Peyer's patch (tissue), 4 donors: Measurements from ENCODE around the gene PSMD1.

Experiments
- CTCF ChIP-seq, 6 experiments: fragments of 450-650 bp in 4 of 6; fragments of 200-600 bp in 2 of 6; sonication (generic) in 1 of 6; IDR thresholded peaks; one replicate each; pipeline ENCODE4 v1.5.1; 2017 to 2019; ENCODE audit warnings: antibody characterized with exemption in 6 of 6, mild to moderate bottlenecking in 3 of 6, moderate library complexity in 1 of 6
- POLR2A ChIP-seq, 2 donors: fragments of 450-650 bp; IDR thresholded peaks; one replicate each; pipeline ENCODE4 v1.5.1; 2017; ENCODE audit warnings: antibody characterized with exemption in 2 of 2, mild to moderate bottlenecking in 2 of 2, moderate library complexity in 2 of 2

GRCh38 chr2:231146665-231147064 lies 90.0 kb downstream of the PSMD1 start:
- TF ChIP-seq POLR2A (IDR thresholded peaks at IDR 0.05): no peak
- no peak for TF ChIP-seq CTCF (IDR thresholded peaks at IDR 0.05)
